GM19324 (cell line): Measurements from ENCODE around the gene ANAPC7.

ENCODE experiments used
- ATAC-seq: cut with Tn5 transposase; IDR thresholded peaks from one replicate; pipeline ENCODE4 v1.9.1; 2021; ENCODE audit warnings: mild to moderate bottlenecking, moderate library complexity; ENCODE audit not compliant: unreplicated experiment, low FRiP score

The ANAPC7 gene

GRCh38 chr12:110329710-110330109 is 73.8 kb downstream of the ANAPC7 start:
- no peak for ATAC-seq
